B cell (primary cell): ENCODE results near the gene SIK1. TPM values are rescaled to one million over a fixed set of nuclear protein-coding genes. Genes with fewer than 3 reads are reported as not detected.
"Not testable (repeated sequence)": the region's sequence is repeated elsewhere in the genome, so short reads cannot be mapped to it uniquely, and the experiment has no call there.

Source experiments
- ATAC-seq: fragments of 200-7000 bp; cut with Tn5 transposase; one replicate; pipeline ENCODE4 v1.10.0; 2021; ENCODE audit warnings: low read depth, mild to moderate bottlenecking, moderate number of reproducible peaks, moderate library complexity
- CTCF ChIA-PET: fragments of 350-600 bp; sonication (Branson Sonifier 250); formaldehyde crosslinking; loops from one replicate; lab custom pipeline; 2021; ENCODE audit warnings: antibody characterized with exemption, inconsistent platforms; lab: Charles Lee
- POLR2A ChIA-PET: fragments of 350-600 bp; sonication (Branson Sonifier 250); formaldehyde crosslinking; loops from one replicate; lab custom pipeline; 2021; ENCODE audit warnings: antibody characterized with exemption; lab: Charles Lee
- DNase-seq: peaks from one replicate; pipeline ENCODE4 v3.0.0; 2013
- H2AFZ ChIP-seq: 2 replicates; pipeline ENCODE4 v1.6.1; 2012; ENCODE audit warnings: mild to moderate bottlenecking, low read depth, low read length; ENCODE audit not compliant: insufficient read depth, poor library complexity, severe bottlenecking
- H3K27ac ChIP-seq, 2 donors: 1 replicate in 1 of 2; 2 replicates in 1 of 2; pipeline ENCODE4 v1.5.1; 2012 to 2013; ENCODE audit warnings: low read length in 2 of 2, mild to moderate bottlenecking in 2 of 2, moderate library complexity in 1 of 2
- H3K27me3 ChIP-seq, 4 experiments: fragments of 200-600 bp in 1 of 4; sonication (generic) in 1 of 4; replicated peaks in 1 of 4; 1 replicate in 2 of 4; 2 replicates in 2 of 4; pipeline versions ENCODE4 v1.6.1 to v1.7.0; 2013 to 2016; ENCODE audit warnings: low read length in 3 of 4, mild to moderate bottlenecking in 2 of 4, mixed read lengths in 1 of 4, moderate library complexity in 1 of 4; ENCODE audit not compliant: insufficient read depth in 4 of 4, control insufficient read depth in 3 of 4; ENCODE audit errors: control extremely low read depth in 1 of 4
- H3K36me3 ChIP-seq, 2 experiments: replicated peaks in 1 of 2; 1 replicate in 1 of 2; 2 replicates in 1 of 2; pipeline versions ENCODE4 v1.6.1 to v1.7.1; 2013; ENCODE audit warnings: low read length in 1 of 2; ENCODE audit not compliant: insufficient read depth in 2 of 2, control insufficient read depth in 1 of 2; ENCODE audit errors: control extremely low read depth in 1 of 2, extremely low read depth in 1 of 2
- H3K4me1 ChIP-seq, 2 donors: fragments of 200-600 bp in 1 of 2; sonication (generic) in 1 of 2; 1 replicate in 1 of 2; 2 replicates in 1 of 2; pipeline versions ENCODE4 v1.5.1 to v1.6.1; 2013 to 2017; ENCODE audit warnings: low read length in 2 of 2; ENCODE audit not compliant: control insufficient read depth in 2 of 2, insufficient read depth in 2 of 2
- H3K4me2 ChIP-seq: replicated peaks from 2 replicates; pipeline ENCODE3; 2012; ENCODE audit warnings: mild to moderate bottlenecking, low read depth, low read length; ENCODE audit not compliant: poor library complexity, severe bottlenecking
- H3K4me3 ChIP-seq, 5 experiments: fragments of 200-600 bp in 1 of 5; sonication (generic) in 1 of 5; 1 replicate in 3 of 5; 2 replicates in 2 of 5; pipeline versions ENCODE4 v1.5.1 to v1.7.0; 2011 to 2016; ENCODE audit warnings: low read length in 4 of 5, mild to moderate bottlenecking in 4 of 5, low read depth in 2 of 5, control low read depth in 1 of 5, moderate library complexity in 1 of 5; ENCODE audit not compliant: insufficient read depth in 1 of 5; ENCODE audit errors: control extremely low read depth in 1 of 5, extremely low read depth in 1 of 5
- H3K79me2 ChIP-seq: fragments of 200-600 bp; sonication (generic); one replicate; pipeline ENCODE4 v1.6.0; 2016; ENCODE audit warnings: low read length; ENCODE audit not compliant: control insufficient read depth, insufficient read depth
- H3K9ac ChIP-seq: fragments of 200-600 bp; sonication (generic); 2 replicates; pipeline ENCODE4 v1.6.1; 2017; ENCODE audit warnings: mild to moderate bottlenecking, low read length, moderate library complexity
- H3K9me3 ChIP-seq, 3 donors: one replicate each; pipeline versions ENCODE4 v1.6.1 to v1.7.1; 2013; ENCODE audit warnings: low read length in 2 of 3; ENCODE audit not compliant: control insufficient read depth in 2 of 3, insufficient read depth in 1 of 3; ENCODE audit errors: control extremely low read depth in 1 of 3
- H4K20me1 ChIP-seq: 2 replicates; pipeline ENCODE4 v1.6.0; 2012; ENCODE audit warnings: mild to moderate bottlenecking, low read length; ENCODE audit not compliant: insufficient read depth, control insufficient read depth, poor library complexity, severe bottlenecking
- H3K27ac Mint-ChIP-seq: one replicate; pipeline ENCODE4 v1.8.0; 2021; ENCODE audit warnings: mixed read lengths
- H3K27me3 Mint-ChIP-seq: one replicate; pipeline ENCODE4 v1.8.0; 2021; ENCODE audit warnings: mixed read lengths
- H3K4me1 Mint-ChIP-seq: one replicate; pipeline ENCODE4 v1.8.0; 2021; ENCODE audit warnings: mixed read lengths
- H3K4me3 Mint-ChIP-seq: one replicate; pipeline ENCODE4 v1.8.0; 2021; ENCODE audit warnings: mixed read lengths
- H3K9me3 Mint-ChIP-seq: one replicate; pipeline ENCODE4 v1.8.0; 2022; ENCODE audit warnings: mixed read lengths; ENCODE audit not compliant: insufficient read depth
- WGBS: methylation state at CpG from one replicate; pipeline ENCODE4 v1.1.5; 2013; ENCODE audit warnings: missing lambda C conversion rate; ENCODE audit not compliant: insufficient coverage; 5-methylcytosine and 5-hydroxymethylcytosine counted together
- intact Hi-C: fragments of 100-400 bp; cut with micrococcal nuclease; formaldehyde crosslinking; loops from one replicate; pipeline ENCODE4 v1.10.0; 2022
- polyA plus RNA-seq: library from polyadenylated mRNA; depleted of rRNA; stranded (reverse); fragments of >200 nt; gene quantifications from 2 replicates; pipeline ENCODE4 v1.2.3, GENCODE V29; 2012
- total RNA-seq, 2 donors: library from RNA; stranded (reverse); fragments of 120-200 nt in 1 of 2; gene quantifications; 1 replicate in 1 of 2; 2 replicates in 1 of 2; pipeline versions ENCODE4 v1.2.3 to v1.2.4, GENCODE V29; 2013 to 2022

Gene SIK1
- total and polyA plus RNA-seq, 2 donors (not counting 1 experiment from before 2014, with no cell fraction given) = 97.7 to 155 TPM

DNA sequence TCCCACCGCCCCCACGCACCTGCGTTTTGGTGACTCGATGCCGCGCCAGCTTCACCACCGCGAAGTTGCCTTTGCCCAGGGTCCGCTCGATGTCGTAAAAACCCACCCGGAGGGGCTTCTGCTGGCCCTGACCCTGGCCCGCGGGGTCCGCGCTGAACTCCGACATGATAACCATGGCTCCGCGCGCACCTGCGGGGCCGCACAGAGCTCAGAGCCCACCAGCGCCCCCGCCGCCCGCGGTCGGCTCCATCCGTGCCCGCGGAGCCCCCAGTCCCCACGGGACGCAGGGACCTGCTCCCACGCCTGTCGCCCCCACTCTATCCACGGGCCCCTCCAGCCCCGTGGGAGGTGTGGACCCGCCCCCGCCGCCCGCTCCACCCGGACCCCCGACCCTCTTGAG lies 927 bp downstream of the SIK1 start:
- H3K36me3 ChIP-seq, H3K4me2 ChIP-seq, H3K79me2 ChIP-seq, H3K27me3 ChIP-seq, H3K9me3 Mint-ChIP-seq, H3K4me3 ChIP-seq, DNase-seq, H3K9ac ChIP-seq, H3K4me1 ChIP-seq, H3K9me3 ChIP-seq, H3K27ac ChIP-seq, intact Hi-C loops, H3K27ac Mint-ChIP-seq, CTCF ChIA-PET, POLR2A ChIA-PET, H3K4me3 Mint-ChIP-seq, H2AFZ ChIP-seq, H4K20me1 ChIP-seq, H3K4me1 Mint-ChIP-seq, H3K27me3 Mint-ChIP-seq: not testable (repeated sequence)
- ATAC-seq = peak; percentile 6
- WGBS = no CpG with 5 or more reads among the region's 43 CpGs

- H3K4me1 Mint-ChIP-seq, intact Hi-C loops, H3K27ac ChIP-seq, H3K27me3 Mint-ChIP-seq, DNase-seq, H3K9ac ChIP-seq, H2AFZ ChIP-seq, H3K27ac Mint-ChIP-seq, CTCF ChIA-PET, H3K4me3 Mint-ChIP-seq, H3K79me2 ChIP-seq, H3K27me3 ChIP-seq, H3K9me3 Mint-ChIP-seq, H3K36me3 ChIP-seq, POLR2A ChIA-PET, H3K4me2 ChIP-seq, H3K4me1 ChIP-seq, H4K20me1 ChIP-seq, H3K4me3 ChIP-seq, H3K9me3 ChIP-seq, ATAC-seq: not testable (repeated sequence)
- WGBS = no CpG with 5 or more reads among the region's 15 CpGs
Observed at GRCh38 chr21:43419475-43419874, 7.5 kb downstream of the SIK1 start.

DNA sequence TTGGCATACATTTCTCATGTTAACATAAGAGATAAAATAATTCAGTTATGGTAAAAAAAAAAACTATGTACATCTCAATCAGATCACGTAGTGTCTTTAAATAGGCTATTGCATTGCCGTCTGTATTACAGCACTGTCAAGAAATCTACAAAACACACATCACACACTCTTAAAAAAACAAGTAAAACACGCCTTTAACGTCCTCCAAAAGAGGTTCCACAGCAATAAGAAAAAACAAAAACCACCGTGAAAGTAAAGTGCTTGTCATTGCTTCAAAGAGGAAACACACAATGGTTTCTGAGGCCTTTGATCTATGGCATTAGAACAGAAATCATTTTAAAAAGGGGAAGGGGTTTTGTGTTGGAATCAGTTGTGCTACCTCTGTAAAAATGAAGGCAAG lies 12.4 kb downstream of the SIK1 start:
- POLR2A ChIA-PET, H3K79me2 ChIP-seq, H3K27ac Mint-ChIP-seq, H3K4me1 Mint-ChIP-seq, CTCF ChIA-PET, H3K27me3 ChIP-seq, H2AFZ ChIP-seq, H3K9me3 Mint-ChIP-seq, H3K4me3 Mint-ChIP-seq, H3K4me3 ChIP-seq, H3K4me2 ChIP-seq, H4K20me1 ChIP-seq, intact Hi-C loops, DNase-seq, H3K9me3 ChIP-seq, H3K4me1 ChIP-seq, H3K27me3 Mint-ChIP-seq, H3K9ac ChIP-seq, ATAC-seq, H3K27ac ChIP-seq, H3K36me3 ChIP-seq: not testable (repeated sequence)
- WGBS = no CpG with 5 or more reads among the region's 5 CpGs

DNA sequence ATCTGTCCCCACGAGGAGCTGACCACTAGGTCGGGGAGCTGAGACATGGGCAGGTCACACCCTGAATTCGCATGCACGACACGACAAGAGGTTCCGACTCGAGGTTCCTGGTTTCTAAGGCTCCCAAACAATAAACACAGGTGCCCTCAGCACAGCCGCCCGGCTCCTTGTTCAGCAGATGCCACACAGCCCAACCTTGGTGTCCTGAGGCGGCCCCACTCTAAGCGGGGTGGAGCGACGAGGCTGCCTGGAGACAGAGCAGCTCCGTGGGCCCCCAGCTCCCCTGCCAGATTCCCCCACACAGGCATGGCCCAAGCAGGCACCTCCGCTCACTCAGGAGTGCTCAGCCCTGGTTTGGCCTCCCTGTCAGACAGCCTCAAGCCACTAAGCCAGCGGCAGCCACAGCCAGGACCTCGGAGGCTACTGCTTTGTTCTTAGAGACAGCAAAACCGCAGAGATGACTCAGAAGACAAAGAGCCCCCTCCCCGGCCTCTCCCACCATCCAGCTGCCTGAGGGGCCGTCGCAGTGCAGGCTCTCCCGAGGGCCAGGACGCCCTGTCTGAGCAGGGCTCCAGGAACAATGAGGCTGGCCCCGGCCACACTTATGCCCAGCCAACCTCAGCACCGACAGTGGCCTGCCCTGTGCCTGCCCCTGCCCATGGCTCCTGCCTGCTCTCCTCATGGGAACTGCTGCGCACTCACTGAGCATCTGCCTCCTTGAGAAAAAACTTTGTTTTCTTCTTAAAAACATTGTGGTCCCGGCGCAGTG lies 14.7 kb downstream of the SIK1 start:
- H3K27me3 Mint-ChIP-seq, POLR2A ChIA-PET, H3K27me3 ChIP-seq, H3K4me2 ChIP-seq, DNase-seq, H3K36me3 ChIP-seq, H3K27ac ChIP-seq, CTCF ChIA-PET, H3K79me2 ChIP-seq, H3K4me3 Mint-ChIP-seq, H4K20me1 ChIP-seq, H3K9me3 Mint-ChIP-seq, H3K27ac Mint-ChIP-seq, intact Hi-C loops, H2AFZ ChIP-seq, H3K9ac ChIP-seq, H3K9me3 ChIP-seq, H3K4me1 Mint-ChIP-seq, H3K4me3 ChIP-seq, H3K4me1 ChIP-seq: not testable (repeated sequence)
- peak; percentile 31 for ATAC-seq
- no CpG with 5 or more reads among the region's 28 CpGs for WGBS
